Mononuclear cell (primary cell): Measurements from ENCODE around the gene GRIK4. TPM values are rescaled to one million over a fixed set of nuclear protein-coding genes. Genes with fewer than 3 reads are reported as not detected.

Experiments used
- H3K27me3 ChIP-seq: 2 replicates; pipeline ENCODE4 v1.6.0; 2011; ENCODE audit warnings: low read length, control low read depth; ENCODE audit not compliant: insufficient read depth
- H3K4me1 ChIP-seq: 2 replicates; pipeline ENCODE4 v1.5.1; 2011; ENCODE audit warnings: mild to moderate bottlenecking, low read length, control low read depth; ENCODE audit not compliant: insufficient read depth
- H3K4me3 ChIP-seq: 2 replicates; pipeline ENCODE4 v1.5.1; 2011; ENCODE audit warnings: mild to moderate bottlenecking, low read length, moderate library complexity
- H3K9me3 ChIP-seq: 2 replicates; pipeline ENCODE4 v1.5.1; 2011; ENCODE audit warnings: low read depth, mild to moderate bottlenecking, control low read depth, low read length
- total RNA-seq: library from RNA; depleted of rRNA; stranded (reverse); fragments of >200 nt; gene quantifications from one replicate; pipeline ENCODE4 v1.2.3, GENCODE V29; 2012

GRIK4 gene
- total RNA-seq, 1 donor: 0.21 TPM

- Histone ChIP-seq H3K27me3 (peaks cover 2% of the 10 kb centered on the region), H3K9me3 (no peaks in the 10 kb centered on the region), H3K4me3 (no peak overlapping the region), H3K4me1 (peaks cover under 1% of the 10 kb centered on the region)
Observed at GRCh38 chr11:120914601-120915000, 403.1 kb downstream of the GRIK4 start.

GRCh38 chr11:120917559-120918239, 406.2 kb downstream of the GRIK4 start:
- H3K4me3 ChIP-seq: no peak overlapping the region
- no peaks in the 10 kb centered on the region for H3K4me1 ChIP-seq
- H3K9me3 ChIP-seq: no peaks in the 10 kb centered on the region
- peaks cover 1% of the 10 kb centered on the region for H3K27me3 ChIP-seq

DNA sequence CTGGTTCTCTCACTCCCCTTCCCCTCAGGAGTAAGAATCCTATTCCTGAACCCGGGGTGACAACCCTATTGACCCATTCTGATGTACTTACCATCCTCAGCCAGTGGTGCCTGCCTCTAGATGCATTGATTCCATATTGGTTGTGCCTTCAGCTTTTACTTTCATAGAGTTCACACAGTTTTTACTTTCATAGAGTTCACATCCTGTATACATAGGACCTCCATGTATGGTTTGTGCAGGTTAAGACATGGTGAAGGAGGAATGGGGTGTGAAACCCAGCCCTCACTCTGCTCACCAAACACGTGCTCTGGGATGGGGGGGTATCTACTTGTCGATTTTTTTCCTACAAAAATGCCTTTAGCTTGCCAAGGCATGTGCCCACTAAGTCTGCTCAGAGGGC, 406.7 kb downstream of the GRIK4 start:
- no peaks in the 10 kb centered on the region for H3K27me3 ChIP-seq
- no peaks in the 10 kb centered on the region for H3K4me1 ChIP-seq
- no peaks in the 10 kb centered on the region for H3K9me3 ChIP-seq
- no peak overlapping the region for H3K4me3 ChIP-seq

DNA sequence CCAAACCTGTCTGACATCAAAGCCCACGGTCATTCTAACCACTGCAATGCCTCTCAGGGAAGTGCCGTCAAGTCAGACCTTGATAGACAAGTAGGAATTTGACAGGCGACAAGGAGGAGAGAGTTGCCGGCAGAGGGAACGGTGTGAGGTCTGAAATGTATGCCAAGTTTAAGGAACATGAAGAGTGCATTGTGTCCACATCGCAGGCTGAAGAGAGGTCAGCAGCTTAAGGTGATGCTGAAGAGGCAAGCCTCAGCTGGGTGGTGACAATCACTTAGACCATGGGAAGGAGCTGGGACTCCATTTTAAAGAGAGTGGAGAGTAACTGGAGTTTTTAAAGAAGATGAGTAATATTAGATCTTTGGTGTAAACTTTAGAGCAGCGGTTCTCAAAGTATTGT, 407.5 kb downstream of the GRIK4 start:
- Histone ChIP-seq H3K4me1 (no peaks in the 10 kb centered on the region), H3K4me3 (no peak overlapping the region), H3K27me3 (no peaks in the 10 kb centered on the region), H3K9me3 (no peaks in the 10 kb centered on the region)

DNA sequence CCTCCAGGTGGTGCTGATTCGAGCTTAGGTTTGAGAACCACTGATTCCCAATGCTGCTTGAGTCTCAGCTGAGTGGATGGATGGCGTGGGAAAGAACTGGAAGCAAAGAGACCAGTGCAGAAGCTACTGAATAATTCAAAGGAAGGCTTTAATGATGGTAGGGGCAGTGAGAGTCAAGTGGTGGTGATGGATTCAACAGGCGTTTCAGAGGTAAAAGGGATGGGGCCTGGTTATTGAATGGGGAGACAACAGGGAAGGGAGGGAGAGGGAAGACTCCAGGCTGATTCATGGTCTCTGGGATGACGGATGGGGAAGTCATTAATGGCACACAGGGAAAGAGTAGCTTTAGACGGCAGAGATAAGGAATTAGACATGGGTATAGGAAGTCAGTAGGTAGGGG, 408.0 kb downstream of the GRIK4 start:
- H3K9me3 ChIP-seq: no peaks in the 10 kb centered on the region
- no peaks in the 10 kb centered on the region for H3K4me1 ChIP-seq
- H3K27me3 ChIP-seq: no peaks in the 10 kb centered on the region
- H3K4me3 ChIP-seq: no peak overlapping the region

DNA sequence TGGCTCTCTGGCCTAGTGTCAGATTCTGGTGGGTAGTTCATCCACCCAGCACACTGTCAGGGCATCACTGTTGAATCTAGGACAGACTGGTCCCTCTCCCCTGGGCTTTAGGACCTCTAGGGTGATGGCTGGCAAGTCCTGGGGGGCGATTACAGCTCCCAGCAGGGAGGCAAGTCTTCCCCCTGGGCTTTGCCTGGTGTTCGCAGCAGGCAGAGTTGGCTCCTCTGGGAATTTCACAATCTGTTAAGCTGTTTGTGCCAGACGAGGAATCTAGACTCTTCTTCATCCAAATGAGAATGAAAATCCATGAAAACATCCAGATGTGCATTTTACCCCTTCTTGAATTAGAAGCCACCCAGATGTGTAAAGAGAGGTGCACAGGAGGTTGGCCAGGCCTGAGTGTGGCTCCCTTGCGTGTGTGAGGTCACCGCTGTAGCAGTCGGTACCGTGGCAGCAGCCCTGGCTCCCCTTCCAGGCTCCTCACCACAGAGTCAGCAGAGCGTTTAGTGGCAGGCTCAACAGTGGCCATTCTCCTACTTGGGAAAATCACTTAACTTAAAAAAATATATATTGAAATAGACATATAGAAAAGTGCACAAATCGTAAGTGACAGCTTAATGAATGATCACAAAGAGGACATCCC, 412.4 kb downstream of the GRIK4 start:
- H3K27me3 ChIP-seq: no peaks in the 10 kb centered on the region
- no peaks in the 10 kb centered on the region for H3K9me3 ChIP-seq
- no peak overlapping the region for H3K4me3 ChIP-seq
- H3K4me1 ChIP-seq: no peaks in the 10 kb centered on the region

GRCh38 chr11:120925944-120926343, 414.4 kb downstream of the GRIK4 start:
- Histone ChIP-seq H3K4me1 (no peaks in the 10 kb centered on the region), H3K27me3 (no peaks in the 10 kb centered on the region), H3K9me3 (no peaks in the 10 kb centered on the region), H3K4me3 (no peak overlapping the region)

DNA sequence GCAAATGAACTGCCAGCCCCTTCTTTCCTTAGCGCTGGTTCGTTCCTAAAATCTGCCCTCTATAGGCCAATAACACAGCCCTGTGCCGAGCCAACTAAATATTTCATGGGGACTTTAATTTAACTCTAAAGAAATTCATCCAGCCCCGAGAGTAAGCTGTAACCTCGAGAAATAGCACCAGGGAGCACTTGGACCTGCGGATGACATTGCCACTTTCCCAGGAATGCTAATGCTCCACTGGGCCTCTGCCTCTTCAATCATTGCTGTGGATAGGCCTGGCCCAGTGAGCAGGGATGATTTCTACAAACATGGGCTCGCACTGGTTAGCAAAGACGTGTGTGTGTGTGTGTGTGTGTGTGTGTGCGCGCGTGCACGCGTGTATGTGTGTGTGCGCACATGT, 417.1 kb downstream of the GRIK4 start:
- H3K4me1 ChIP-seq: no peaks in the 10 kb centered on the region
- H3K4me3 ChIP-seq: no peak overlapping the region
- H3K27me3 ChIP-seq: no peaks in the 10 kb centered on the region
- H3K9me3 ChIP-seq: no peaks in the 10 kb centered on the region

DNA sequence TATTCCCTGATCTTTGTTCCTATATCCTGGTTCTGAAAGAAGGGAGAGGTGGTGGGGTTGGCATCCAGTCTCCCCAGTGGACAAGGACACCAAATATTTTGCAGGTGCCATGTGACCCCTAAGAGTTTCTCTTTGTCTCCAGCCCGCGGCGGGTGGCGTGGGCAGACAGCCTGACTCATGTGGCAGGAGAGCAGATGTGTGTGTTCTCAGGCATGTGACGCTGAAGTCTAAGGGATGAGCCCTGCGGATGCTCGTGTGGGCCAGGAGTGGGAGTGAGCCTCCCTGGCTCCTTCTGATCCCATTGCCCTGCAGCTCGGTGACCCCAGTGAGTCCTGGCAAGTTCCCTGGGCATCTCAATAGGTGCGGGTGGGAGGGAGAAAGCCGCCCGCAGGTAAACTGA, 417.5 kb downstream of the GRIK4 start:
- H3K4me1 ChIP-seq: no peaks in the 10 kb centered on the region
- H3K9me3 ChIP-seq: no peaks in the 10 kb centered on the region
- no peaks in the 10 kb centered on the region for H3K27me3 ChIP-seq
- no peak overlapping the region for H3K4me3 ChIP-seq

DNA sequence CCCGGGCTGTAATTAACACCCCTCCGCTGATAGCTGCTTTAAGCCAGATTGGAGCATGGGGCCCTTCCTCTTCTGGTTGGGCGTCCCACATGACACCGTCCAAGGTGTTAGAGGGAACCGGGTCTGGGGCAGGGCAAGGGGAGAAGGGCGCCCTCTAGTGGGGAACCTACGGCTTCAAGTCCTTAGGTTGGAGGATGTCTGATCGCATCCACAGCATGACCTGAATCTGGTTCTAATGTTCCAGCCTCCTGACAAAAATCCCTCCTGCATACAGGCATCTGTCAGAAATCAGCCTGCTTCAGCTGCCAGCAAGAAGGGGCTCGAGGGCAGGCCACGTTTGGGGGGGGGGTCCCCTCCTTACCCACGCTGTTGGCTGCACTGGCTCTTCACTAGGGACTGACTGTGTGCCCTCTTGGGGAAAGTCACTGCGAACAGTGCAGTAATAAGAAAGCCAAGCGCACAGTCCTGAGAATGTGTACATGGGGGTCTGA, 418.2 kb downstream of the GRIK4 start:
- Histone ChIP-seq H3K4me1 (no peaks in the 10 kb centered on the region), H3K9me3 (no peaks in the 10 kb centered on the region), H3K4me3 (no peak overlapping the region)

DNA sequence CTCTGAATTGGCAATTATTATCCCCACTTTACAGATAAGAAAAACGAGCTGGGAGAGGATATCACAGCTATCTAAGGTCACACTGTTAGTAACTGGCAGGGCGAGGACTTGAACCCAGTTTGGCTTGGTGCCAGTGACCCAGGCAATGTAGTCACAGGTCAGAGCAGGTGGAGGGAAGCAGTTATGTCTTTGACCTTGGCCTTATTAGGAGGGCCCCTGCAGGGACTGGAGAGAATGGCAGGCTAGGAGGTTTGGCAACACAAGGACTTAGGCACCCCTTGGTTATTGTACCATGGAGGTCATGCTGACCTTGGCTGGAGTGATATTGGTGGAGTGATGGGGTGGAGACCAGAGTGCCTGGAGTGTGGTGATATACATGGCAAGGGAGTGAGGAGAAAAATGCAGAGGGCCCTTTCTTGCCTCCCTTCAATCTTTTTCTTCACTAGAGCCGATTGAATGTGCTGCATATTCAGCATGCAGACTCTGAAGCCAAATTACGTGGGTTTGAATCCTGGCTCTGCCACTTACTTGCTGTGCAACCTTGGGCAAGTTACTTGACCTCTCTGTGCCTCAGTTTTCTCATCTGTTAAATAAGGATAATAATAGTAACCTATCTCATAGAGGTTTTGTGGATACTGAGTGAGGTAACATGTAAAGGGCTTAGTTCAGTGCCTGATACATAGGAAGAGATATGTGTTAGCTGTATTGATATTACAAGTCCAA, 419.7 kb downstream of the GRIK4 start:
- Histone ChIP-seq H3K4me3 (no peak overlapping the region), H3K9me3 (no peaks in the 10 kb centered on the region), H3K4me1 (no peaks in the 10 kb centered on the region), H3K27me3 (no peaks in the 10 kb centered on the region)

More for the DNA sequence above, 418.2 kb downstream of the GRIK4 start:
- H3K27me3 ChIP-seq: no peaks in the 10 kb centered on the region

DNA sequence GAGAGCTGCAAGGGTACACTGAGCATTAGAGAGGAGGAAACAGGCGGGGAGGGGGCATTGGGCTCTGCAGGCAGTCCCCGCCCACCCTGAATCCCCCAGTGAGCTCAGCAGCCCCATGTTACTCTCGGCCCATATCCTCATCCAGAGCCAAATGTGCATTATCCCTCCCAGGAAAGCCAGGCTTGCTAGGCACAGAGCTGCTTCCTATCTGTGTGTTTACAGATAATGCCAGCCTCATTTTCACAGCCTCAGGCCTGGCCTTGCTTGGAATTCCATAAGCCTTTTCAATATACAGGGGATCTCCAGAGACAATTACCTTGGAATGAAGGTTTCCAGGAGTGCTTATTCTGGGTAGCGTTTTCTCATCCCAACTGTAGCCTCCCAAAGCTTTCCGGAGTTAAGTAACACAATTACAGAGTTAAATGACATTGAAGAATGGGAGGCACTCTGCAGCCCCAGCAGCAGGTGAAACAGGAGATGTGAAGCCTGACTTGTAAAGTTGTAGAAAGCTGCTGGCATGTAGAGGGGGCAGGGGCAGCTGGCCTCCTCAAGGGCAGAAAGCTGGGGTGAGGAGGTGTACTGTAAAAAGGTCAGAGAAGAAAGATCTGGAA, 420.9 kb downstream of the GRIK4 start:
- Histone ChIP-seq H3K27me3 (no peaks in the 10 kb centered on the region), H3K4me3 (no peak overlapping the region), H3K9me3 (no peaks in the 10 kb centered on the region)

DNA sequence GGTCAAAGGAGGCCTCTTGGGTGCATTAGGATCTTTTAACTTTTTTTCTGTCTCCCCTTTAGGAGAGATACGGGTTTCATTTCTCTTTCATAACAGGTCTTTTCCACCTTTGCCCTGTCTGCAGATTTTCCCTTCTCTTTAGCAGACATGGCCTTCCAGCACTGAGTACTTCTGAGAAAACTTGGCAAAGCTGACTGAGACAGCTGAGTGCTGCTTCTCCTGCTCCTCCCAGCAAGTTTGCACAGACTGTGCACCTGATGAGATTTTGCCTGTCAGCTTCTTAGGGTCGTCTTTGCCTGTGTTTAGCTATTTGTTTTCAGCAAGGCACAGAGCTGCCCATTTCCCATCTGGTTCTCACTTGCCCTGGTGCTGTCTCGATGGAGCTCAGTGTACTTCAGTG, 424.8 kb downstream of the GRIK4 start:
- Histone ChIP-seq H3K27me3 (peaks cover 2% of the 10 kb centered on the region), H3K4me3 (no peak overlapping the region), H3K9me3 (no peaks in the 10 kb centered on the region), H3K4me1 (no peaks in the 10 kb centered on the region)

More for the DNA sequence above, 420.9 kb downstream of the GRIK4 start:
- H3K4me1 ChIP-seq: no peaks in the 10 kb centered on the region

DNA sequence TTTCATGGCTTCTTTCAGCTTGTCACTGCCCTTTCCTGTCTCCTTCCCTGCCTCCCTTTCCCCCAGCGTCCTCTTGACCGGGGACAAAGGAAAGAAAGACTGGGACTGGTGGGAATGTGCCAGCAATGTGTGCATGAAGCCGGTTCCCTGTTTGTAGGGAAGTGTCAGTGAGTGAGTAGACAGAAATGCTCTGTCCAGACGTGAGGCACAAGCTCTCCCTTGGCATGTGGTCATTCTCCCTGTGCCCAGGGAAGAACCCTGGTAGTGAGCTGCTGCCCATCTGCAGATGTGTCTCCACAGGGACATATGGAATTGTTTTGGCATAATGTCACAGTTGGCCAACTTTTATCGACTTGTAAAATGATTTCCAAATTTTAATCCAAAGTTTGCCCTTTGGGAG, 426.0 kb downstream of the GRIK4 start:
- no peak overlapping the region for H3K4me3 ChIP-seq
- no peaks in the 10 kb centered on the region for H3K4me1 ChIP-seq
- H3K27me3 ChIP-seq: peaks cover 2% of the 10 kb centered on the region
- no peaks in the 10 kb centered on the region for H3K9me3 ChIP-seq

GRCh38 chr11:120938260-120938659, 426.7 kb downstream of the GRIK4 start:
- H3K4me1 ChIP-seq: no peaks in the 10 kb centered on the region
- no peak overlapping the region for H3K4me3 ChIP-seq
- peaks cover 2% of the 10 kb centered on the region for H3K27me3 ChIP-seq
- H3K9me3 ChIP-seq: no peaks in the 10 kb centered on the region
